A549 (cell line): ENCODE measurements around the gene HYAL4. TPM values are rescaled to one million over a fixed set of nuclear protein-coding genes. Genes with fewer than 3 reads are reported as not detected.

Source experiments
- ATAC-seq, 2 experiments: fragments of 200-7000 bp in 1 of 2; fragments of >200 bp in 1 of 2; cut with Nextera tagmentation in 1 of 2; cut with Tn5 transposase in 1 of 2; 3 replicates each; pipeline versions ENCODE4 v1.8.0 to v1.9.1; 2018 to 2020; ENCODE audit warnings: mild to moderate bottlenecking in 1 of 2, moderate library complexity in 1 of 2
- CTCF ChIA-PET: fragments of 300-600 bp; sonication (Branson Sonifier 250); formaldehyde crosslinking; extraction: SDS; loops from one replicate; lab custom pipeline; 2021; ENCODE audit warnings: antibody characterized with exemption, inconsistent platforms; lab: Yijun Ruan, JAX
- POLR2A ChIA-PET: fragments of 350-600 bp; formaldehyde crosslinking; extraction: SDS; loops from one replicate; lab custom pipeline; 2021; ENCODE audit warnings: antibody characterized with exemption, inconsistent platforms; lab: Yijun Ruan, JAX
- DNase-seq, 2 experiments: peaks; one replicate each; pipeline versions ENCODE4 v3.0.0 to v3.0.0-alpha.2; 2011 to 2016; ENCODE audit warnings: low read depth in 1 of 2, low spot score in 1 of 2
- FAIRE-seq: peaks from 2 replicates; lab custom pipeline; 2011; peaks lifted over from hg19 to GRCh38; lab: Jason Lieb, UNC
- H3K27ac ChIP-seq, 2 experiments: fragments of >200 bp; sonication (Bioruptor Twin); formaldehyde crosslinking; 3 replicates each; pipeline ENCODE4 v1.5.1; 2016 to 2017
- H3K4me1 ChIP-seq: fragments of >200 bp; sonication (Bioruptor Twin); formaldehyde crosslinking; 3 replicates; pipeline ENCODE4 v1.6.1; 2016
- H3K4me2 ChIP-seq: fragments of >200 bp; sonication (Bioruptor Twin); formaldehyde crosslinking; 3 replicates; pipeline ENCODE4 v1.6.1; 2016
- H3K4me3 ChIP-seq: fragments of >200 bp; sonication (Bioruptor Twin); formaldehyde crosslinking; 3 replicates; pipeline ENCODE4 v1.5.1; 2016
- H3K9me3 ChIP-seq: fragments of >200 bp; sonication (Bioruptor Twin); formaldehyde crosslinking; 3 replicates; pipeline ENCODE4 v1.6.1; 2016
- CBX2 ChIP-seq: fragments of 200-600 bp; sonication (generic); IDR thresholded peaks from 2 replicates; pipeline ENCODE4 v1.6.1; 2016; ENCODE audit warnings: low read depth, mild to moderate bottlenecking, borderline replicate concordance
- CHD2 ChIP-seq: fragments of 150-350 bp; IDR thresholded peaks from 2 replicates; pipeline ENCODE4 v1.6.1; 2014; ENCODE audit warnings: low read length; ENCODE audit not compliant: partially characterized antibody
- EHMT2 ChIP-seq: fragments of 200-600 bp; sonication (generic); IDR thresholded peaks from 2 replicates; pipeline ENCODE4 v1.6.1; 2016; ENCODE audit warnings: antibody characterized with exemption, low read depth, mild to moderate bottlenecking, moderate library complexity
- EP300 ChIP-seq, 2 experiments: fragments of >200 bp; sonication (Bioruptor Twin); formaldehyde crosslinking; IDR thresholded peaks; 2 replicates in 1 of 2; 3 replicates in 1 of 2; pipeline ENCODE4 v1.6.1; 2016 to 2017
- FOSB ChIP-seq: fragments of 250-450 bp; sonication (Bioruptor Pico); IDR thresholded peaks from 2 replicates; pipeline ENCODE4 v1.5.0; 2020; ENCODE audit warnings: mild to moderate bottlenecking, moderate library complexity
- HOXB13 ChIP-seq: fragments of 250-450 bp; sonication (Bioruptor Pico); IDR thresholded peaks from 2 replicates; pipeline ENCODE4 v1.5.0; 2020; ENCODE audit warnings: low read depth, mild to moderate bottlenecking, moderate library complexity
- JUNB ChIP-seq: fragments of >200 bp; sonication (Bioruptor Twin); formaldehyde crosslinking; IDR thresholded peaks from 2 replicates; pipeline ENCODE4 v1.6.1; 2016
- KDM5A ChIP-seq: fragments of 200-600 bp; sonication (generic); IDR thresholded peaks from 2 replicates; pipeline ENCODE4 v1.6.1; 2016; ENCODE audit warnings: antibody characterized with exemption, mild to moderate bottlenecking
- MAFK ChIP-seq: fragments of 450-650 bp; IDR thresholded peaks from 2 replicates; pipeline ENCODE4 v1.6.1; 2014; ENCODE audit not compliant: partially characterized antibody
- MAZ ChIP-seq: fragments of 150-350 bp; IDR thresholded peaks from 2 replicates; pipeline ENCODE4 v1.6.1; 2014; ENCODE audit warnings: antibody characterized with exemption, low read depth, low read length, borderline replicate concordance
- NPAS2 ChIP-seq: fragments of 250-450 bp; sonication (Bioruptor Pico); IDR thresholded peaks from 2 replicates; pipeline ENCODE4 v1.8.0; 2022; ENCODE audit warnings: mild to moderate bottlenecking, moderate library complexity, borderline replicate concordance
- NR3C1 ChIP-seq: fragments of >200 bp; sonication (Bioruptor Twin); formaldehyde crosslinking; IDR thresholded peaks from 3 replicates; pipeline ENCODE4 v1.6.1; 2017
- RAD21 ChIP-seq, 2 experiments: fragments of >200 bp in 1 of 2; sonication (Bioruptor Twin) in 1 of 2; formaldehyde crosslinking in 1 of 2; IDR thresholded peaks in 1 of 2; conservative IDR thresholded peaks in 1 of 2; 2 replicates in 1 of 2; 3 replicates in 1 of 2; pipeline ENCODE4 v1.6.1; 2012 to 2018; ENCODE audit warnings: inconsistent platforms in 1 of 2
- RARB ChIP-seq: fragments of 250-450 bp; sonication (Bioruptor Pico); IDR thresholded peaks from 2 replicates; pipeline ENCODE4 v1.8.0; 2021; ENCODE audit warnings: mild to moderate bottlenecking, moderate library complexity
- RCOR1 ChIP-seq: fragments of 150-350 bp; IDR thresholded peaks from 2 replicates; pipeline ENCODE4 v1.6.1; 2014; ENCODE audit warnings: antibody characterized with exemption, low read length, low read depth
- TP53 ChIP-seq: fragments of 250-450 bp; sonication (Bioruptor Pico); IDR thresholded peaks from 2 replicates; pipeline ENCODE4 v1.5.0; 2021; ENCODE audit warnings: mild to moderate bottlenecking, moderate library complexity
- ZFP36 ChIP-seq: fragments of 450-650 bp; IDR thresholded peaks from 2 replicates; pipeline ENCODE4 v1.6.1; 2014; ENCODE audit warnings: borderline replicate concordance; ENCODE audit not compliant: partially characterized antibody
- ZNF302 ChIP-seq: fragments of 250-450 bp; sonication (Bioruptor Pico); IDR thresholded peaks from 2 replicates; pipeline ENCODE4 v1.9.0; 2021; ENCODE audit warnings: inconsistent platforms, mild to moderate bottlenecking, moderate library complexity
- WGBS: methylation state at CpG from one replicate; pipeline ENCODE4 v1.1.6; 2017; ENCODE audit errors: missing lambda C conversion rate; 5-methylcytosine and 5-hydroxymethylcytosine counted together
- polyA plus RNA-seq, 4 experiments: library from polyadenylated mRNA; depleted of rRNA in 3 of 4; stranded (reverse); fragments of >200 nt; fragmentation: RNase III in 1 of 4; extraction: RNeasy Plus Mini Kit Qiagen cat#74134 plus additional on column Dnase treatment in 1 of 4; gene quantifications; 2 replicates in 3 of 4; 3 replicates in 1 of 4; pipeline ENCODE4 v1.2.3, GENCODE V29; 2011 to 2017
- TF ChIP-seq, protein P1 (sequence below): IDR thresholded peaks from 2 replicates; pipeline ENCODE4 v1.6.1; 2012

HYAL4 gene
- polyA plus RNA-seq, 2 of the 4 experiments (the other 2 are of a cell fraction) = 0.30 TPM; not detected in 1

DNA sequence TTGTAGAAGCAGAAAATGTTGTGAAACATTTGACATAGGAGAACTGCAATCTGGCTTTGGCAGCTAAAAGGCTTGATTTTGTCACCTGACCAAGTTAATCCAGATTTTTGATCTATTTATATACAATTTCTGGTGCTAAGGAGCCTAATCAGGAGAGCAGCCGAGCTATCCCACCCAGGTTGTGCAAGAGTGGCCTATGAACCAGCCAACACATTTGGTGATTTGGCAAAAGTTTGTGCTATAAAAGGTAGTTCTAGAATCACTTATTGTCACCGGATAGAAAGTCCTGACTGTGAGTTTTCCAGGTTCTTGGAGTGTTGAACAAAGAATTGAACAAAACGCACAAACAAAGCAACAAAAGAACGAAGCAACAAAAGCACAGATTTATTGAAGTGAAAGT lies 78.6 kb downstream of the HYAL4 start:
- ATAC-seq (no peak), FAIRE-seq (no peak), DNase-seq (no peak)
- Histone ChIP-seq H3K9me3 (no peaks in the 10 kb centered on the region), H3K4me2 (no peak overlapping the region), H3K4me3 (no peak overlapping the region), H3K4me1 (no peaks in the 10 kb centered on the region), H3K27ac (no peak overlapping the region)
- POLR2A ChIA-PET = no interaction called here
- TF ChIP-seq KDM5A (no peak), NR3C1 (no peak), MAZ (no peak), MAFK (no peak)
- WGBS = 3% methylated on average over 4 of the region's 4 CpGs
- CTCF ChIA-PET = no interaction called here

DNA sequence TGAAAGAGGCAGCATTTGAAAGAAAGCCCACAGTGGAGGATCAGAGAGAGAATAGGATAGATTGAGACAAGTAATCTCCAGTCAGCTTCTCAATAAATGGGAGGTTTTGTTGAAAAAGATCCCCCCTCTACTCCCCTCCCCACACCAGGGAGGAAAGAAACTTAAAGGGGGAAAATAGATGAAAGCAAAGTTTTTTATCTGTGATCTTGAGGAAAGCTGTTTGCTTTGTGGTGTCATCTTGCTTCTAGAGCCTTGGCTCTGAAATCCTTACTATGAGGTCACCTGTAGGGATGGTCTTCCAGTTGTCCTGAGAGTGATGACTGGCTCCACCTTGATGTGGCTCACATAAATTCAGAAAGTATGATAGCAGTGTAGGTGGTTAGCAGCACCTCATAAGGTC lies 80.0 kb downstream of the HYAL4 start, which contains the start of gene SPAM1:
Gene SPAM1, plus strand, starts transcription at position 301 of the 400 bp plus-strand sequence. CDS start 28,330 bp downstream, outside the sequence.
- ChIA-PET POLR2A (no interaction called here), CTCF (no interaction called here)
- no peak for FAIRE-seq
- TF ChIP-seq FOSB = no peak
- TF ChIP-seq JUNB = no peak
- no peak for TF ChIP-seq RARB
- no peak for TF ChIP-seq EHMT2
- TF ChIP-seq HOXB13 (CRISPR knock-in tag) = no peak
- TF ChIP-seq CBX2 = no peak
- no peak for TF ChIP-seq NPAS2 (CRISPR knock-in tag)
- TF ChIP-seq ZFP36 = no peak
- no peak for TF ChIP-seq TP53
- TF ChIP-seq ZNF302 = no peak
- no peak for TF ChIP-seq EP300 (IDR thresholded peaks at IDR 0.05)
- no peak for TF ChIP-seq RAD21 (conservative IDR thresholded peaks at IDR 0.05 in 1 of 2, IDR thresholded peaks at IDR 0.05 in 1 of 2)
- TF ChIP-seq, protein P1, sequence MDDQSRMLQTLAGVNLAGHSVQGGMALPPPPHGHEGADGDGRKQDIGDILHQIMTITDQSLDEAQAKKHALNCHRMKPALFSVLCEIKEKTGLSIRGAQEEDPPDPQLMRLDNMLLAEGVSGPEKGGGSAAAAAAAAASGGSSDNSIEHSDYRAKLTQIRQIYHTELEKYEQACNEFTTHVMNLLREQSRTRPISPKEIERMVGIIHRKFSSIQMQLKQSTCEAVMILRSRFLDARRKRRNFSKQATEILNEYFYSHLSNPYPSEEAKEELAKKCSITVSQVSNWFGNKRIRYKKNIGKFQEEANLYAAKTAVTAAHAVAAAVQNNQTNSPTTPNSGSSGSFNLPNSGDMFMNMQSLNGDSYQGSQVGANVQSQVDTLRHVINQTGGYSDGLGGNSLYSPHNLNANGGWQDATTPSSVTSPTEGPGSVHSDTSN = no peak
- TF ChIP-seq RCOR1 = no peak
- TF ChIP-seq CHD2 = no peak
- Histone ChIP-seq H3K4me2 (no peak within 1 kb of the TSS), H3K4me1 (no peaks in the 10 kb centered on the region), H3K9me3 (no peaks in the 10 kb centered on the region), H3K4me3 (no peak within 1 kb of the TSS), H3K27ac (no peak within 1 kb of the TSS)
- no peak for ATAC-seq
- no peak for DNase-seq

Other genes starting within 250 kb of the HYAL4 start
- not detected in 2 replicates for gene ASB15, start 243.3 kb upstream of the HYAL4 start, polyA plus RNA-seq (2011; rRNA removed)
- not detected in 3 replicates for gene ASB15, start 243.3 kb upstream of the HYAL4 start, polyA plus RNA-seq (2017; fragmentation: RNase III; extraction: RNeasy Plus Mini Kit Qiagen cat#74134 plus additional on column Dnase treatment)
- not detected in 2 replicates for gene LMOD2, start 189.3 kb upstream of the HYAL4 start, polyA plus RNA-seq (2011; rRNA removed)
- not detected in 3 replicates for gene LMOD2, start 189.3 kb upstream of the HYAL4 start, polyA plus RNA-seq (2017; fragmentation: RNase III; extraction: RNeasy Plus Mini Kit Qiagen cat#74134 plus additional on column Dnase treatment)
- 18.5 and 21.2 TPM in 2 replicates for gene WASL, start 96.2 kb upstream of the HYAL4 start, polyA plus RNA-seq (2011; rRNA removed)
- 18.6 to 21.0 TPM (median 20.2 TPM) in 3 replicates for gene WASL, start 96.2 kb upstream of the HYAL4 start, polyA plus RNA-seq (2017; fragmentation: RNase III; extraction: RNeasy Plus Mini Kit Qiagen cat#74134 plus additional on column Dnase treatment)
- not detected in 2 replicates for gene SPAM1, start 80.1 kb downstream of the HYAL4 start, polyA plus RNA-seq (2011; rRNA removed)
- not detected in 3 replicates for gene SPAM1, start 80.1 kb downstream of the HYAL4 start, polyA plus RNA-seq (2017; fragmentation: RNase III; extraction: RNeasy Plus Mini Kit Qiagen cat#74134 plus additional on column Dnase treatment)
- not detected in 2 replicates for gene TMEM229A, start 187.9 kb downstream of the HYAL4 start, polyA plus RNA-seq (2011; rRNA removed)
- gene TMEM229A, start 187.9 kb downstream of the HYAL4 start, polyA plus RNA-seq (2017; fragmentation: RNase III; extraction: RNeasy Plus Mini Kit Qiagen cat#74134 plus additional on column Dnase treatment) = not detected in 3 replicates